SJCRH30 (cell line): ENCODE data around the gene PRUNE2. TPM values are rescaled to one million over a fixed set of nuclear protein-coding genes. Genes with fewer than 3 reads are reported as not detected.

Experiments
- DNase-seq, 2 experiments: peaks; one replicate each; pipeline ENCODE4 v3.0.0-alpha.2; 2015 to 2020
- H3K27ac ChIP-seq: fragments of 250-450 bp; sonication (Bioruptor Pico); 2 replicates; pipeline ENCODE4 v1.5.1; 2020; ENCODE audit warnings: mild to moderate bottlenecking, moderate library complexity
- H3K27me3 ChIP-seq: fragments of 250-450 bp; sonication (Bioruptor Pico); 2 replicates; pipeline ENCODE4 v1.5.1; 2020; ENCODE audit warnings: mild to moderate bottlenecking, moderate library complexity
- H3K36me3 ChIP-seq: fragments of 250-450 bp; sonication (Bioruptor Pico); 2 replicates; pipeline ENCODE4 v1.5.1; 2020; ENCODE audit warnings: mild to moderate bottlenecking, moderate library complexity
- H3K4me1 ChIP-seq: fragments of 250-450 bp; sonication (Bioruptor Pico); 2 replicates; pipeline ENCODE4 v1.5.1; 2020; ENCODE audit warnings: mild to moderate bottlenecking, moderate library complexity
- H3K4me3 ChIP-seq: fragments of 250-450 bp; sonication (Bioruptor Pico); 2 replicates; pipeline ENCODE4 v1.5.1; 2020; ENCODE audit warnings: mild to moderate bottlenecking, moderate library complexity
- H3K9me3 ChIP-seq: fragments of 250-450 bp; sonication (Bioruptor Pico); replicated peaks from 2 replicates; pipeline ENCODE4 v1.5.1; 2020; ENCODE audit warnings: mild to moderate bottlenecking, moderate library complexity
- total RNA-seq: library from RNA; depleted of rRNA; stranded (reverse); fragments of >200 nt; shearing (Covaris generic); gene quantifications from 2 replicates; pipeline ENCODE4 v1.2.3, GENCODE V29; 2014

The PRUNE2 gene
- total RNA-seq, 1 experiment from 2014 or later = 25.0 TPM

GRCh38 chr9:76655971-76656370 is 249.9 kb downstream of the PRUNE2 start:
- DNase-seq = no peak
- Histone ChIP-seq H3K27ac (no peak overlapping the region), H3K9me3 (no peaks in the 10 kb centered on the region), H3K4me3 (no peak overlapping the region), H3K4me1 (peaks cover 17% of the 10 kb centered on the region), H3K36me3 (peaks cover 10% of the 10 kb centered on the region), H3K27me3 (no peaks in the 10 kb centered on the region)

- peaks cover 12% of the 10 kb centered on the region for H3K36me3 ChIP-seq
- H3K4me1 ChIP-seq = peaks cover 17% of the 10 kb centered on the region
- H3K27me3 ChIP-seq = no peaks in the 10 kb centered on the region
- no peaks in the 10 kb centered on the region for H3K9me3 ChIP-seq
- no peak overlapping the region for H3K27ac ChIP-seq
- no peak for DNase-seq
- no peak overlapping the region for H3K4me3 ChIP-seq
These were observed 250.8 kb downstream of the PRUNE2 start for GRCh38 chr9:76655121-76655541.

DNA sequence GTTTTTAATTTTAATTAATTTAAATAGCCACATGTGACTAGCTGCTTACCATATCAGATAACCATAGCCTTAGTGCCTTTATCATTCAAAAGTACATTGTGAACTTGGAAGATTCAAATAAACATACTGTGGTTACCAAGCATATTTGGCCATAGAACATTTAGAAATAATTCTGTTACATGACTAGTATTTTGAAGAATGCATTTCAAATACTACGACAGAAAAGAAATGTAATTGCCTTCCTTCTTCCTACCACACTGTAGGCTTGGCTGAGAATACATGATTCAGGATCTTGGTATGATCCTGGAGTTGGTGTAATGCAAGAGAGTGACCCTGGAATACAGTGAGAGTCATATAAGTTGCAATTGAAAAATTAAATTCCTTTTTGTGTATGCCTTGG is 251.3 kb downstream of the PRUNE2 start:
- H3K27ac ChIP-seq = no peak overlapping the region
- no peak for DNase-seq
- no peaks in the 10 kb centered on the region for H3K9me3 ChIP-seq
- H3K36me3 ChIP-seq = peaks cover 12% of the 10 kb centered on the region
- peaks cover 17% of the 10 kb centered on the region for H3K4me1 ChIP-seq
- H3K4me3 ChIP-seq = no peak overlapping the region
- H3K27me3 ChIP-seq = no peaks in the 10 kb centered on the region

- Histone ChIP-seq H3K27ac (no peak overlapping the region), H3K4me1 (peaks cover 17% of the 10 kb centered on the region), H3K4me3 (no peak overlapping the region), H3K27me3 (no peaks in the 10 kb centered on the region), H3K36me3 (peaks cover 12% of the 10 kb centered on the region), H3K9me3 (no peaks in the 10 kb centered on the region)
- no peak for DNase-seq
These were observed 251.9 kb downstream of the PRUNE2 start for GRCh38 chr9:76654051-76654461.

GRCh38 chr9:76652894-76653293 is 253.0 kb downstream of the PRUNE2 start:
- H3K4me3 ChIP-seq = no peak overlapping the region
- H3K4me1 ChIP-seq = peaks cover 15% of the 10 kb centered on the region
- H3K27ac ChIP-seq = no peak overlapping the region
- H3K36me3 ChIP-seq = peaks cover 12% of the 10 kb centered on the region
- no peaks in the 10 kb centered on the region for H3K27me3 ChIP-seq
- peak in 1 of 2 experiments; percentile 34 for DNase-seq
- H3K9me3 ChIP-seq = no peaks in the 10 kb centered on the region

- H3K9me3 ChIP-seq = no peaks in the 10 kb centered on the region
- no peak overlapping the region for H3K4me3 ChIP-seq
- H3K27me3 ChIP-seq = no peaks in the 10 kb centered on the region
- peaks cover 12% of the 10 kb centered on the region for H3K36me3 ChIP-seq
- peaks cover 7% of the 10 kb centered on the region for H3K4me1 ChIP-seq
- H3K27ac ChIP-seq = no peak overlapping the region
- DNase-seq = no peak
These were observed 254.7 kb downstream of the PRUNE2 start for GRCh38 chr9:76651119-76651705.

DNA sequence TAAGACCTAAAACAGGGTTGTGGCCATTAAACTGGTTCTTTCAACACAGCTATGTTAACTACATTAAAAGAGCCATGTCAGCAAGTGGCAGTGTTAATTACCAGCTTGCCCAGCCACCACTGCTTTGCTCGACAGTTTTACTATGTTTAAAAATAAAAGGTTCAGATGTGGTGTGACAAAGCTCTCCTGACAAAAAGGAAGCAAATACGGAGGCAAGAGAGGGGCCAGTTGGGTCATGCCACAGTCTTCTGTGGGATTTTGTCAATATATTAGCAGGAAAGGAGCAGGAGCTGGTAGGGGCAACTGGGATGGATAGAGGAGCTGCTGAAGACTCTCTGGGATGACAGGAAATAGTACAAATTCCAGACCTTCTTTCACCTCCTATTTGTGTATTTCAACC is 255.2 kb downstream of the PRUNE2 start:
- no peak for DNase-seq
- no peak overlapping the region for H3K27ac ChIP-seq
- H3K4me1 ChIP-seq = peaks cover 7% of the 10 kb centered on the region
- H3K27me3 ChIP-seq = no peaks in the 10 kb centered on the region
- no peaks in the 10 kb centered on the region for H3K9me3 ChIP-seq
- no peak overlapping the region for H3K4me3 ChIP-seq
- H3K36me3 ChIP-seq = peaks cover 12% of the 10 kb centered on the region

- H3K9me3 ChIP-seq = no peaks in the 10 kb centered on the region
- H3K4me1 ChIP-seq = peaks cover 7% of the 10 kb centered on the region
- no peaks in the 10 kb centered on the region for H3K27me3 ChIP-seq
- no peak for DNase-seq
- H3K4me3 ChIP-seq = no peak overlapping the region
- H3K36me3 ChIP-seq = peaks cover 12% of the 10 kb centered on the region
- H3K27ac ChIP-seq = no peak overlapping the region
These were observed 256.0 kb downstream of the PRUNE2 start for GRCh38 chr9:76649894-76650293.

GRCh38 chr9:76646249-76646648 is 259.7 kb downstream of the PRUNE2 start:
- Histone ChIP-seq H3K9me3 (no peaks in the 10 kb centered on the region), H3K4me1 (no peaks in the 10 kb centered on the region; the same call in 1 of the 2 replicates), H3K4me3 (no peak overlapping the region), H3K36me3 (peaks cover 8% of the 10 kb centered on the region), H3K27ac (no peak overlapping the region), H3K27me3 (no peaks in the 10 kb centered on the region)
- no peak for DNase-seq

GRCh38 chr9:76644647-76645250 is 261.2 kb downstream of the PRUNE2 start:
- Histone ChIP-seq H3K27ac (no peak overlapping the region), H3K36me3 (peaks cover 11% of the 10 kb centered on the region), H3K4me3 (no peak overlapping the region), H3K4me1 (no peaks in the 10 kb centered on the region), H3K9me3 (no peaks in the 10 kb centered on the region), H3K27me3 (no peaks in the 10 kb centered on the region)
- no peak for DNase-seq

- H3K36me3 ChIP-seq = peaks cover 11% of the 10 kb centered on the region
- H3K27ac ChIP-seq = no peak overlapping the region
- DNase-seq = no peak
These were observed 261.7 kb downstream of the PRUNE2 start for GRCh38 chr9:76644171-76644570.

DNA sequence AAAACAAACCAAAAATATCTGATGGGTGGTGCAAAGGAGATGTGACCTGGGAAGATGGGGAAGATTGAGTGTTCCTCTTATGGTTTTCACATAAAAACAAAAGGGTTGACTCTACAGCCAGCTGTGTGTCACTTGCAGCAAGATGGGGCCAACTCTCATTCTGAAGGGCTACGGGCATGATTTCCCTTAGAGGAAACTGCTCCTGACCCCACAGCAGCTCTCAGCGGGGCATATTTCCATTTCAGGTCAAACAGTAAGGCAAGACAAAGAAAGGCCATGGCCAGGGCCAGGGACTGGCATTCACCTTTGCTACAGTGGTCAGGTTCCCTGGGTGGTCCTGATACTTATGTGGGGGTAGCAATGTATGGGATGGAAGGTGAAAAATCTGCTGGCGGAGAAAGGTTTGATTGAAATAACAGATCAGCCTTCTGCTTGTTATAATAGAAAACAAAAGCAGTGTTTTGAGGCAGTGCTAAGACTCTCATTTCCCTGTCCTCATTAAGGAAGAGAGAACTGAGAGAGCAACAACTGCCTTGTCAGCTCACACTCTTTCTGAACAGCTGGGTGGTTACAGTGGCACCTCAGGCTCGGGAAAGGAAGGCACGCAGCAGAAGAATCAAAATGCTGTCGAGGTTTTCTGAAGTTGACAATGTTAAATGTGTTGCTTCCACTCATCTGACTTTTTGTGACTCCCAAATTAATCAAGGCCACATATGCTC is 262.4 kb downstream of the PRUNE2 start:
- Histone ChIP-seq H3K27ac (no peak overlapping the region), H3K4me3 (no peak overlapping the region), H3K9me3 (no peaks in the 10 kb centered on the region), H3K27me3 (no peaks in the 10 kb centered on the region), H3K4me1 (no peaks in the 10 kb centered on the region), H3K36me3 (peaks cover 11% of the 10 kb centered on the region)
- DNase-seq = no peak

More at GRCh38 chr9:76644171-76644570, 261.7 kb downstream of the PRUNE2 start:
- no peak overlapping the region for H3K4me3 ChIP-seq
- H3K27me3 ChIP-seq = no peaks in the 10 kb centered on the region
- no peaks in the 10 kb centered on the region for H3K9me3 ChIP-seq
- H3K4me1 ChIP-seq = no peaks in the 10 kb centered on the region

DNA sequence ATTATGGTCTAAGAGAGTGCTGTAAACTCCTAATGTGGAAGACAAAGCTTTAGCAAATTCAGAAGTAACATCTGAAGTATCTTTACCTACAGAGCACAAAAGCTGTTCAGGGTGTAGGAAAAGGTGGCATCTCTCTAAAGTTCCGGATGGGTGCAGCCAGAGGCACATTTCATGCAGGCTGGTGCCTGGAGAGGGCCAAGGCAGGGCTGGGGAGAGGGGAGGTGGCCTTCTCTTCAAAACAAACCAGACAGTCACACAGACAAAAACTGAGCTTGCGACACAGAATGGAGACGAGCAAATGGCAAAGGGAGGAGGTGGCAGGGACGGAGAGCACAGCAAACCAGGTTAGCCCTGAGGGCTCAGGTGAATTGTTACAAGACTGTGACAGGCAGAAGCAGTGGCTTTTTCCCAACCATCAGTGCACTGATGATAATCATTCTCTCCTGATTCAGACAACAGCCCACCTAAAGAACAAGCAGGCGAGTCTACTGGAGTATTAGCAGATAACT is 263.2 kb downstream of the PRUNE2 start:
- Histone ChIP-seq H3K36me3 (peaks cover 11% of the 10 kb centered on the region), H3K27me3 (no peaks in the 10 kb centered on the region), H3K4me1 (no peaks in the 10 kb centered on the region), H3K27ac (no peak overlapping the region), H3K9me3 (no peaks in the 10 kb centered on the region), H3K4me3 (no peak overlapping the region)
- no peak for DNase-seq

- DNase-seq = no peak
- no peaks in the 10 kb centered on the region for H3K9me3 ChIP-seq
- no peak overlapping the region for H3K4me3 ChIP-seq
- no peaks in the 10 kb centered on the region for H3K4me1 ChIP-seq
- H3K27ac ChIP-seq = no peak overlapping the region
- H3K36me3 ChIP-seq = peaks cover 13% of the 10 kb centered on the region
- H3K27me3 ChIP-seq = no peaks in the 10 kb centered on the region
These were observed 263.8 kb downstream of the PRUNE2 start for GRCh38 chr9:76642074-76642473.

- no peak overlapping the region for H3K4me3 ChIP-seq
- peaks cover 24% of the 10 kb centered on the region for H3K36me3 ChIP-seq
- H3K9me3 ChIP-seq = no peaks in the 10 kb centered on the region
- no peak for DNase-seq
- no peaks in the 10 kb centered on the region for H3K4me1 ChIP-seq
- H3K27me3 ChIP-seq = no peaks in the 10 kb centered on the region
- H3K27ac ChIP-seq = no peak overlapping the region
These were observed 267.9 kb downstream of the PRUNE2 start for GRCh38 chr9:76638001-76638400.
